ENCODE results near the gene AQP4. TPM values are rescaled to one million over a fixed set of nuclear protein-coding genes. Genes with fewer than 3 reads are reported as not detected.

The AQP4 gene
- total RNA-seq, 1 experiment from 2014 or later: 2.5 TPM

GRCh38 chr18:26868968-26869586, 3.6 kb upstream of the AQP4 start:
- Mint-ChIP-seq H3K4me1 (ENCODE audit: low read depth, unreplicated experiment) (peaks cover 3% of the 10 kb centered on the region), H3K4me3 (ENCODE audit: low read depth, unreplicated experiment) (no peak overlapping the region), H3K27ac (ENCODE audit: unreplicated experiment) (no peak overlapping the region), H3K27me3 (ENCODE audit: unreplicated experiment) (peaks cover 17% of the 10 kb centered on the region), H3K36me3 (ENCODE audit: insufficient read depth, unreplicated experiment) (no peaks in the 10 kb centered on the region), H3K9me3 (ENCODE audit: low read depth, unreplicated experiment) (no peaks in the 10 kb centered on the region)
- BruUV-seq (replicated peaks): no TSS peak
- CTCF ChIA-PET: no interaction called here
- no peak for TF ChIP-seq CTCF (IDR thresholded peaks at IDR 0.05; ENCODE audit: unreplicated experiment)
- intact Hi-C loops (cut with micrococcal nuclease; ENCODE audit: unreplicated experiment): no loop called here
- DNase-seq: no peak

GRCh38 chr18:26867471-26867870, 2.0 kb upstream of the AQP4 start:
- intact Hi-C loops (cut with micrococcal nuclease; ENCODE audit: unreplicated experiment): no loop called here
- CTCF ChIA-PET: interaction anchor here (0.6 kb wide), 1 partner anchor 966 kb away, joined by 4 read pairs; no protein-coding TSS in a partner anchor
- BruUV-seq (replicated peaks): no TSS peak
- no peak for TF ChIP-seq CTCF (IDR thresholded peaks at IDR 0.05; ENCODE audit: unreplicated experiment)
- H3K27ac Mint-ChIP-seq (ENCODE audit: unreplicated experiment): no peak overlapping the region
- peaks cover 8% of the 10 kb centered on the region for H3K36me3 Mint-ChIP-seq (ENCODE audit: insufficient read depth, unreplicated experiment)
- H3K9me3 Mint-ChIP-seq (ENCODE audit: low read depth, unreplicated experiment): no peaks in the 10 kb centered on the region
- no peaks in the 10 kb centered on the region for H3K4me1 Mint-ChIP-seq (ENCODE audit: low read depth, unreplicated experiment)
- DNase-seq: no peak
- H3K4me3 Mint-ChIP-seq (ENCODE audit: low read depth, unreplicated experiment): no peak overlapping the region
- H3K27me3 Mint-ChIP-seq (ENCODE audit: unreplicated experiment): peaks cover 22% of the 10 kb centered on the region

GRCh38 chr18:26864658-26865057, 849 bp downstream of the AQP4 start:
- DNase-seq: no peak
- no TSS peak for BruUV-seq (replicated peaks)
- intact Hi-C loops (cut with micrococcal nuclease; ENCODE audit: unreplicated experiment): no loop called here
- Mint-ChIP-seq H3K27ac (ENCODE audit: unreplicated experiment) (no peak overlapping the region), H3K27me3 (ENCODE audit: unreplicated experiment) (peaks cover 22% of the 10 kb centered on the region), H3K4me1 (ENCODE audit: low read depth, unreplicated experiment) (no peaks in the 10 kb centered on the region), H3K9me3 (ENCODE audit: low read depth, unreplicated experiment) (no peaks in the 10 kb centered on the region), H3K4me3 (ENCODE audit: low read depth, unreplicated experiment) (no peak overlapping the region), H3K36me3 (ENCODE audit: insufficient read depth, unreplicated experiment) (peaks cover 8% of the 10 kb centered on the region)
- no peak for TF ChIP-seq CTCF (IDR thresholded peaks at IDR 0.05; ENCODE audit: unreplicated experiment)
- CTCF ChIA-PET: interaction anchor here (0.7 to 2.1 kb wide), 2 partner anchors 11 to 121 kb away, joined by 3 to 4 read pairs; no protein-coding TSS in a partner anchor

- Mint-ChIP-seq H3K4me1 (ENCODE audit: low read depth, unreplicated experiment) (no peaks in the 10 kb centered on the region), H3K27me3 (ENCODE audit: unreplicated experiment) (peaks cover 22% of the 10 kb centered on the region), H3K36me3 (ENCODE audit: insufficient read depth, unreplicated experiment) (peaks cover 8% of the 10 kb centered on the region), H3K9me3 (ENCODE audit: low read depth, unreplicated experiment) (no peaks in the 10 kb centered on the region), H3K4me3 (ENCODE audit: low read depth, unreplicated experiment) (peak overlapping the region; percentile 72), H3K27ac (ENCODE audit: unreplicated experiment) (no peak overlapping the region)
- no peak for DNase-seq
- intact Hi-C loops (cut with micrococcal nuclease; ENCODE audit: unreplicated experiment): no loop called here
- BruUV-seq (replicated peaks): no TSS peak
- CTCF ChIA-PET: interaction anchor here (0.5 to 2.1 kb wide), 5 partner anchors 9 to 670 kb away, joined by 3 to 6 read pairs (median 4); no protein-coding TSS in a partner anchor
- TF ChIP-seq CTCF (IDR thresholded peaks at IDR 0.05; ENCODE audit: unreplicated experiment): no peak
Measured at GRCh38 chr18:26863921-26864497, 1.5 kb downstream of the AQP4 start.

Measured in Calu3 (cell line).